Loucy (cell line): ENCODE measurements around the gene HLA-DOB.

ENCODE experiments used
- H2AFZ ChIP-seq: fragments of 200-600 bp; sonication (generic); 2 replicates; pipeline ENCODE4 v1.6.0; 2016; ENCODE audit warnings: antibody characterized with exemption, mild to moderate bottlenecking, low read length, moderate library complexity
- H3F3A ChIP-seq: fragments of 200-600 bp; 2 replicates; pipeline ENCODE4 v1.6.0; 2016; ENCODE audit warnings: antibody characterized with exemption, low read depth, mild to moderate bottlenecking
- H3K27me3 ChIP-seq: fragments of 200-600 bp; sonication (generic); 2 replicates; pipeline ENCODE4 v1.6.1; 2014; ENCODE audit warnings: low read length, mild to moderate bottlenecking; ENCODE audit not compliant: insufficient read depth, poor library complexity, severe bottlenecking
- H3K36me3 ChIP-seq: fragments of 200-600 bp; sonication (generic); 2 replicates; pipeline ENCODE4 v1.6.1; 2016; ENCODE audit warnings: low read length; ENCODE audit not compliant: insufficient read depth
- H3K4me1 ChIP-seq: fragments of 200-600 bp; sonication (generic); 2 replicates; pipeline ENCODE4 v1.5.1; 2014; ENCODE audit warnings: low read length, mild to moderate bottlenecking; ENCODE audit not compliant: insufficient read depth, poor library complexity, severe bottlenecking
- H3K4me2 ChIP-seq: fragments of 200-600 bp; sonication (generic); 2 replicates; pipeline ENCODE4 v1.6.0; 2014; ENCODE audit warnings: antibody characterized with exemption, low read length, low read depth, mild to moderate bottlenecking; ENCODE audit not compliant: poor library complexity, severe bottlenecking
- H3K4me3 ChIP-seq: fragments of 200-600 bp; sonication (generic); 2 replicates; pipeline ENCODE4 v1.5.1; 2014; ENCODE audit warnings: low read length, mild to moderate bottlenecking, mixed read lengths; ENCODE audit not compliant: poor library complexity, severe bottlenecking
- H3K79me2 ChIP-seq: fragments of 200-600 bp; sonication (generic); 2 replicates; pipeline ENCODE4 v1.6.1; 2014; ENCODE audit warnings: low read length; ENCODE audit not compliant: insufficient read depth
- H3K9ac ChIP-seq: fragments of 200-600 bp; sonication (generic); 2 replicates; pipeline ENCODE4 v1.6.0; 2014; ENCODE audit warnings: mild to moderate bottlenecking, low read depth, low read length, moderate library complexity; ENCODE audit not compliant: poor library complexity, severe bottlenecking
- H3K9me2 ChIP-seq: fragments of 200-600 bp; sonication (generic); replicated peaks from 2 replicates; pipeline ENCODE4 v1.6.1; 2016; ENCODE audit warnings: low read depth, low read length, mixed read lengths
- H3K9me3 ChIP-seq: fragments of 200-600 bp; sonication (generic); 2 replicates; pipeline ENCODE4 v1.6.1; 2014; ENCODE audit warnings: mild to moderate bottlenecking, antibody characterized with exemption, low read length, low read depth; ENCODE audit not compliant: insufficient read depth
- H4K20me1 ChIP-seq: fragments of 200-600 bp; sonication (generic); 2 replicates; pipeline ENCODE4 v1.6.0; 2014; ENCODE audit warnings: antibody characterized with exemption, low read length, mild to moderate bottlenecking; ENCODE audit not compliant: insufficient read depth, poor library complexity, severe bottlenecking
- EZH2phosphoT487 ChIP-seq: fragments of 200-600 bp; IDR thresholded peaks from 2 replicates; pipeline ENCODE4 v1.6.1; 2018; ENCODE audit warnings: antibody characterized with exemption, mild to moderate bottlenecking, moderate library complexity, borderline replicate concordance
- TF ChIP-seq, protein P1 (sequence below): fragments of 200-600 bp; sonication (generic); conservative IDR thresholded peaks from 2 replicates; pipeline ENCODE4 v1.5.1; 2014; ENCODE audit warnings: mild to moderate bottlenecking, antibody characterized with exemption, low read length

HLA-DOB gene

DNA sequence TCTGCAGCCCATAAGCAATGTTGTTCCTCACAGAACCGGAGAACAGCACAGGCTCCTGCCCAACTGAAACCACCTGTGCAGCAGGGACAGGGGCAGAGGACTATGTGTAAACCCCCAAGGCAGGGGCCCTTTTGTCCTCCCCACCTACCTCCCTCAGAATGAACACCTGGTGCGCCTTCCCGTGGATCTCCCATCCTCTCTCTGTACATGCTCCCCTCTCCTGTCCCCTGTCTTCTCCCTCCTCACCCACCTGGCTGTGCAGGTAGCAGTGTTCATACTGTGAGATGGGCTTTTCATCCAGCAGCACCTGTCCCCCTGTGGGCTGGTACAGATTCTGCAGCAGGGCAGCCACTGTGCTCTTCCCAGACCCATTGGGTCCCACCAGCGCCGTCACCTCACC is 13.2 kb upstream of the HLA-DOB start:
- peaks cover 14% of the 10 kb centered on the region; the same call in 1 of the 2 replicates for H3K79me2 ChIP-seq
- H3K9me2 ChIP-seq: no peaks in the 10 kb centered on the region
- H3K36me3 ChIP-seq: peaks cover 26% of the 10 kb centered on the region; the same call in 1 of the 2 replicates
- no peaks in the 10 kb centered on the region for H4K20me1 ChIP-seq
- H3F3A ChIP-seq: 0 out of 2 replicates have a peak, but pooled peaks cover 4% of the 10 kb centered on the region
- peaks cover 21% of the 10 kb centered on the region for H3K4me1 ChIP-seq
- TF ChIP-seq, protein P1, sequence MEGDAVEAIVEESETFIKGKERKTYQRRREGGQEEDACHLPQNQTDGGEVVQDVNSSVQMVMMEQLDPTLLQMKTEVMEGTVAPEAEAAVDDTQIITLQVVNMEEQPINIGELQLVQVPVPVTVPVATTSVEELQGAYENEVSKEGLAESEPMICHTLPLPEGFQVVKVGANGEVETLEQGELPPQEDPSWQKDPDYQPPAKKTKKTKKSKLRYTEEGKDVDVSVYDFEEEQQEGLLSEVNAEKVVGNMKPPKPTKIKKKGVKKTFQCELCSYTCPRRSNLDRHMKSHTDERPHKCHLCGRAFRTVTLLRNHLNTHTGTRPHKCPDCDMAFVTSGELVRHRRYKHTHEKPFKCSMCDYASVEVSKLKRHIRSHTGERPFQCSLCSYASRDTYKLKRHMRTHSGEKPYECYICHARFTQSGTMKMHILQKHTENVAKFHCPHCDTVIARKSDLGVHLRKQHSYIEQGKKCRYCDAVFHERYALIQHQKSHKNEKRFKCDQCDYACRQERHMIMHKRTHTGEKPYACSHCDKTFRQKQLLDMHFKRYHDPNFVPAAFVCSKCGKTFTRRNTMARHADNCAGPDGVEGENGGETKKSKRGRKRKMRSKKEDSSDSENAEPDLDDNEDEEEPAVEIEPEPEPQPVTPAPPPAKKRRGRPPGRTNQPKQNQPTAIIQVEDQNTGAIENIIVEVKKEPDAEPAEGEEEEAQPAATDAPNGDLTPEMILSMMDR: no peak
- no peak for TF ChIP-seq EZH2phosphoT487
- no peak overlapping the region for H3K9ac ChIP-seq
- H3K4me2 ChIP-seq: no peak overlapping the region
- H3K9me3 ChIP-seq: no peaks in the 10 kb centered on the region
- H2AFZ ChIP-seq: no peak overlapping the region
- no peak overlapping the region for H3K4me3 ChIP-seq
- H3K27me3 ChIP-seq: no peaks in the 10 kb centered on the region

DNA sequence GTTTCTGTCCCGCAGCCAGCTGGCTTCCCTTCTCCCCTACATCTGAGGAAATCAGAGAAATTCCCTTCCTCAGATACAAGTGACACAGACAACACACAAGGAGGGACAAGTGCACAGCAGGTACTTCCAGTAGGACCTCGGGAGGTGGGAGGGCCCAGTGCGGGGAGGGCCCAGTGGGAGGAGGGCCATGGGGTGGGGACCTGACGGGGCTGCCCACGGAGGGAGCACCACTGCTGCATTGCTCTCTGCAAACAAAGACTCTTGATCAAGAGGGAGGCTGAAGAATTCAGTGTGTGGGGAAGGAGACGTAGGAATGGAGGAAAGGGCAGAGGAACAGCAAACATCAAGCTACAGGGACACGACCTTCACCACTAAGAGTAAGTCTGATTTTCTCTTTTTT is 12.7 kb upstream of the HLA-DOB start:
- Histone ChIP-seq H4K20me1 (no peaks in the 10 kb centered on the region), H3F3A (0 out of 2 replicates have a peak, but pooled peaks cover 4% of the 10 kb centered on the region), H3K4me2 (no peak overlapping the region), H3K27me3 (no peaks in the 10 kb centered on the region), H3K79me2 (peaks cover 10% of the 10 kb centered on the region; the same call in 1 of the 2 replicates), H2AFZ (no peak overlapping the region), H3K4me3 (no peak overlapping the region), H3K4me1 (peaks cover 16% of the 10 kb centered on the region), H3K9ac (no peak overlapping the region), H3K9me3 (no peaks in the 10 kb centered on the region), H3K9me2 (no peaks in the 10 kb centered on the region), H3K36me3 (peaks cover 26% of the 10 kb centered on the region; the same call in 1 of the 2 replicates)
- TF ChIP-seq, protein P1: no peak
- no peak for TF ChIP-seq EZH2phosphoT487

DNA sequence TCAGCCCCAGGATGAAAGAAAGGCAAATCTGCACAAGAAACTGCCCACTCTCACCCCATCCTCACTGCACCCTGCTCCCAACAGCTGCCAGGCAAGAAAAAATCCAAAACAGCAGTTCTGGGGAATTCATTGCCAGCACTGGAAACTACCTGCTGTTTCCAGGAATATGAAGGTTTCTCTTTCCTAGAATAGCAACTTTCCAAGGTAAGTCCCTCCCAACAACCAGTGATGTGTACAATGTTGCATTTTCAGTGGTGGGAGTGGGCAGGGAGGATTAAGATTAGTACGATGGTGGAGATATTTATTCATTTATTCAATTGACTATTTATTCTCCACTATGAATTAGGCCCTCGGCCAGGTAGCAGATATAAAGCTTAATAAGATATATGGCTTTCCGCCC is 10.2 kb upstream of the HLA-DOB start:
- Histone ChIP-seq H3K36me3 (peaks cover 26% of the 10 kb centered on the region; the same call in 1 of the 2 replicates), H3K9me3 (no peaks in the 10 kb centered on the region), H2AFZ (no peak overlapping the region), H3K4me1 (no peaks in the 10 kb centered on the region), H3K27me3 (no peaks in the 10 kb centered on the region), H3F3A (0 out of 2 replicates have a peak, but pooled peaks cover 4% of the 10 kb centered on the region), H4K20me1 (no peaks in the 10 kb centered on the region), H3K9me2 (no peaks in the 10 kb centered on the region), H3K9ac (no peak overlapping the region), H3K4me3 (no peak overlapping the region), H3K4me2 (no peak overlapping the region), H3K79me2 (no peaks in the 10 kb centered on the region)
- no peak for TF ChIP-seq EZH2phosphoT487
- TF ChIP-seq, protein P1: no peak
